NT2/D1 (cell line): ENCODE measurements around the gene ARHGEF39.

Experiments
- DNase-seq: peaks from one replicate; pipeline ENCODE4 v3.0.0-alpha.2; 2011; ENCODE audit warnings: low read depth, low spot score
- H3K27me3 ChIP-seq: 2 replicates; pipeline ENCODE4 v1.6.0; 2011; ENCODE audit warnings: mild to moderate bottlenecking; ENCODE audit not compliant: insufficient read length, insufficient read depth
- H3K36me3 ChIP-seq: 2 replicates; pipeline ENCODE4 v1.6.1; 2011; ENCODE audit warnings: mild to moderate bottlenecking, low read length, mixed read lengths; ENCODE audit not compliant: insufficient read depth, insufficient read length
- H3K4me1 ChIP-seq: 2 replicates; pipeline ENCODE4 v1.5.1; 2011; ENCODE audit not compliant: insufficient read depth, insufficient read length
- H3K4me3 ChIP-seq: 2 replicates; pipeline ENCODE4 v1.5.1; 2011; ENCODE audit warnings: low read depth; ENCODE audit not compliant: insufficient read length
- H3K9ac ChIP-seq: 2 replicates; pipeline ENCODE4 v1.6.0; 2011; ENCODE audit warnings: low read depth; ENCODE audit not compliant: insufficient read length
- H3K9me3 ChIP-seq: 2 replicates; pipeline ENCODE4 v1.5.1; 2011; ENCODE audit warnings: mild to moderate bottlenecking, low read length; ENCODE audit not compliant: insufficient read depth
- SUZ12 ChIP-seq: IDR thresholded peaks from 2 replicates; pipeline ENCODE4 v1.6.1; 2011; ENCODE audit not compliant: insufficient read length, insufficient read depth; ENCODE audit errors: extremely low read depth
- YY1 ChIP-seq: IDR thresholded peaks from 2 replicates; pipeline ENCODE4 v1.6.1; 2011; ENCODE audit not compliant: insufficient read length, insufficient read depth
- ZNF274 ChIP-seq: IDR thresholded peaks from 2 replicates; pipeline ENCODE4 v1.6.1; 2011; ENCODE audit warnings: mild to moderate bottlenecking, low read depth, low read length

Gene ARHGEF39

GRCh38 chr9:35673132-35674024 lies 8.4 kb upstream of the ARHGEF39 start, which contains the start of gene CA9:
CA9 (plus strand) TSS chr9:35673928; CDS start chr9:35673960, 32 bp downstream.
- Histone ChIP-seq H3K9ac (no peak within 1 kb of the TSS), H3K27me3 (peaks cover 15% of the 10 kb centered on the region), H3K4me3 (no peak within 1 kb of the TSS), H3K9me3 (no peaks in the 10 kb centered on the region), H3K36me3 (no peaks in the 10 kb centered on the region), H3K4me1 (peaks cover 9% of the 10 kb centered on the region)
- DNase-seq, result no peak
- TF ChIP-seq YY1 (no peak), SUZ12 (no peak), ZNF274 (no peak)

DNA sequence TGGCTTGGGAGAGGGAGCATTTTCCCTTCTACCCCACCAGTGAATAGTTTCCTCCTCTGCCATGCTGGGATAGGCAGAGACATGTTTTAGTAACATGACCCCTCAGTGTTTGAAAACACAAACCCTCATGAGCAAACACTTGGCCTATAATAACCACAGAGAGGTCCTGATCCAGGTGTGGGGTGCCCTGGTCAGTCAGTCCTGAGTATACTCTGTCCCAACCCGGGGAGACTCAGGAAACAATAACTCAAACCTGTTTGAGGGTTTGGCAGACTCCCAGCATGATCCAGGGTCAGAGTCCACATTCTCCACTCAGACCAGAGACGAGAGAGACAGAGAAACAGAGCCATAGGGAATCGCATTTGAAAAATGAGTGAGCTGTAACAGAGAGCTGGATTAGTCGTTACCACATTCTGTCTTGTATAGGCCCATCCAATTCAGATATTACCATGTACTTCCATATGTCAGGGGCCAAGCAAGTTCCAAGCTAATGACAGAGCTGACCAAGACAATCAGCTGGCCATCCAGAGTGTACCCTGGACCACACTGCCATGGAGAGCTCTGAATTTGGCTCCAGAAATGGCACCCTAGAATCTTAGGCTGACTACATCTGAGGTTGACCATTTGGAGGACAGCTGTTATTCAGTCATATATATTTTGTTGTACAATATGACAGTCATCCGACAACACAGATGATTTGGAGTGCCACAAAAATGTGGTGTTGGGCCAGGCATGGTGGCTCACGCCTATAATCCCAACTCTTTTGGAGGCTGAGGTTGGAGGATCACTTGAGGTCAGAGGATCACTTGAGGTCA lies 4.5 kb upstream of the ARHGEF39 start:
- Histone ChIP-seq H3K4me3 (no peak overlapping the region), H3K9me3 (no peaks in the 10 kb centered on the region), H3K9ac (no peak overlapping the region), H3K4me1 (peaks cover 7% of the 10 kb centered on the region), H3K27me3 (peaks cover 13% of the 10 kb centered on the region), H3K36me3 (no peaks in the 10 kb centered on the region)
- no peak for TF ChIP-seq ZNF274
- TF ChIP-seq SUZ12, result no peak
- no peak for TF ChIP-seq YY1
- no peak for DNase-seq

- H3K4me1 ChIP-seq, result peaks cover 12% of the 10 kb centered on the region
- H3K9me3 ChIP-seq, result no peaks in the 10 kb centered on the region
- H3K36me3 ChIP-seq, result peaks cover 14% of the 10 kb centered on the region
- no peak for DNase-seq
- no peak overlapping the region for H3K9ac ChIP-seq
- no peak overlapping the region for H3K4me3 ChIP-seq
- no peaks in the 10 kb centered on the region for H3K27me3 ChIP-seq
- TF ChIP-seq SUZ12 (no peak), ZNF274 (no peak), YY1 (no peak)
These were observed 2.9 kb upstream of the ARHGEF39 start for GRCh38 chr9:35667939-35668338.

GRCh38 chr9:35666549-35666948 lies 1.6 kb upstream of the ARHGEF39 start:
- Histone ChIP-seq H3K4me1 (peaks cover 12% of the 10 kb centered on the region), H3K27me3 (no peaks in the 10 kb centered on the region), H3K9me3 (no peaks in the 10 kb centered on the region), H3K36me3 (peaks cover 28% of the 10 kb centered on the region), H3K4me3 (no peak overlapping the region), H3K9ac (no peak overlapping the region)
- DNase-seq, result no peak
- TF ChIP-seq SUZ12 (no peak), ZNF274 (no peak), YY1 (no peak)

DNA sequence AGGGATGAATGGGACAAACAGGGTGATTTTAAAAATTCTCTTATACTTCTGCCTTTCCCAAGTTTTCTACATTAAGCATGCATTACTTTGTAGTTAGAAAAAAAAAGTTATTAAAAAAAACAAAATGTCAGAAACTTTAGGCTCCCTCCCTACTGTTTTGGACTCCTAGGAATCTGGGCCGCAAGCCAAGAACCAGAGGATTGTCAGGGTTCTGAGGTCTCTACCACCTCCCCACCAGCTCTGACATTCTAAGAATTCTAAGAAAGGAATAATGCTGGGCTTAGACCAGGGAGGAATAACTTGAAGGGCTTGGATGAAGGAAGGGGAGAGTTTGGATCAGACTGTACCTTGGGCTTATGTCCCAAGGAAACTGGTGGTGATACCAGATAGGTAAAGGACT lies 1.1 kb upstream of the ARHGEF39 start:
- Histone ChIP-seq H3K4me3 (no peak overlapping the region), H3K27me3 (no peaks in the 10 kb centered on the region), H3K9ac (no peak overlapping the region), H3K9me3 (no peaks in the 10 kb centered on the region), H3K36me3 (peaks cover 33% of the 10 kb centered on the region), H3K4me1 (peaks cover 12% of the 10 kb centered on the region)
- no peak for DNase-seq
- TF ChIP-seq YY1, result no peak
- no peak for TF ChIP-seq ZNF274
- no peak for TF ChIP-seq SUZ12

DNA sequence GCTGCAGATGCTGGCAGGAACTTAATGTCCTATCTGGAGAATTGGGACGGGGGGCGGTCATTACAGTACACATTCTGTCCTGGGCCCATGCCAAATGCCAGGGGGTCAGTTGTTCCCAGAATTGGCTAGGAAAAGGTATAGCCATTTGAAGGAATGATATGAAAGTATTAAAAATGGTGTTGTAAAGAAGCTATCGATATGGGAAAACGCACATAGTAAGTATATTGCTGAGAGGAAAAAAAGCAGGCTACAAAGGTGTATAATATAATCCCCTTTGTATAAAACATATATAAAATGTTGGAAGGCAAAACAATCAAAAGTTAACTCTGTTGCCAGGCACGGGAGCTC lies 450 bp upstream of the ARHGEF39 start:
- H3K27me3 ChIP-seq, result no peaks in the 10 kb centered on the region
- H3K4me3 ChIP-seq, result peak overlapping the region; percentile 83
- peaks cover 39% of the 10 kb centered on the region for H3K36me3 ChIP-seq
- H3K4me1 ChIP-seq, result peaks cover 12% of the 10 kb centered on the region
- no peak overlapping the region for H3K9ac ChIP-seq
- no peak for TF ChIP-seq ZNF274
- no peak for TF ChIP-seq YY1
- no peak for TF ChIP-seq SUZ12
- no peak for DNase-seq
- no peaks in the 10 kb centered on the region for H3K9me3 ChIP-seq

DNA sequence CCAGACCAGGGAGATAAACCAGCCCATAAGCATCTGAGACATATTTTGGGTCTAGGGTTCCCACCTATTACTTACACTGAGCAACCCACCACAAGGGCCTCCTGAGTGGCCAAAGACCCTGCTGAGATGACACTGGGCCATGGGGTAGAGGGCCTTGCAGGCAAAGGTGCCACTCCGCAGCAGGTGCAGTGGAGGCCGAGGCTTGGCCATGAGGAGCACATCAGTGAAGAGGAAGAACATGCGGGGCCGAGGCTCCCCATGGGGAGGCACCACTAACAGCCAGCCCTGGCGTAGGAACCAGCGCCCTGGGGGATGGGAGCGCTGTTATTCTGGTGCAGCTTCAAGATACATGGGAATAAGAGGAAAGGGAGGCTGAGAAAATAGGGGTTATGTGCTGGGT lies 2.6 kb downstream of the ARHGEF39 start:
- TF ChIP-seq SUZ12 (no peak), YY1 (no peak), ZNF274 (no peak)
- Histone ChIP-seq H3K9ac (no peak overlapping the region), H3K4me1 (peaks cover 12% of the 10 kb centered on the region), H3K9me3 (no peaks in the 10 kb centered on the region), H3K36me3 (peaks cover 45% of the 10 kb centered on the region), H3K4me3 (no peak overlapping the region), H3K27me3 (no peaks in the 10 kb centered on the region)
- no peak for DNase-seq
